ENCODE results near the gene SLC6A20. TPM values are rescaled to one million over a fixed set of nuclear protein-coding genes. Genes with fewer than 3 reads are reported as not detected.
"Not testable (repeated sequence)": the region's sequence is repeated elsewhere in the genome, so short reads cannot be mapped to it uniquely, and the experiment has no call there.

The SLC6A20 gene
- total and polyA plus RNA-seq, 2 donors from 2014 or later = 0.37 to 35.2 TPM

DNA sequence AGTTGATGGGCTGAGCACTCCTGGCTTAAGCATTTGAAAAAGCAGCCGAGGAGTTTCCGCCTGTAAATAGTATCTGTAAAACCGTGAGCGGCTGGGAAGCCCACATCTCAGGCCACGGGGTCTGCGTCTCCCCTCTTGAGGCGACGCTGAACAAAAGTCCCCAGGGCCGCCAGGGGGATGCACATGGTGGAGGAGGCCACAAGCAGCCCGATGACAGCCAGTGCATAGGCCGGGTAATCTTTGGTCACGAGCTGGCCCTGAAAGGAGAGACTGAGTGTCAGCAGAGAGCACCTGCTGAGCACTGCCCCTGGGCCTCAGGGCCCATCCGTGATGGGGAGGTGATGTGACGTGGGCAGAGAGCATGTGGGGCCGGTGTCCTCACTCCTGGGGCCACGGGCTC, 37.5 kb downstream of the SLC6A20 start:
- Histone ChIP-seq H3K9me3 (ENCODE audit: control insufficient read depth in 2 of 3, insufficient read depth in 1 of 3, low read length in 3 of 3) (no peaks in the 10 kb centered on the region), H3K27ac (ENCODE audit: low read depth in 2 of 2, low read length in 2 of 2) (no peak overlapping the region), H3K9ac (ENCODE audit: low read length in 3 of 3) (no peak overlapping the region), H3K36me3 (ENCODE audit: control insufficient read depth in 2 of 3, insufficient read depth in 3 of 3, low read length in 3 of 3) (no peaks in the 10 kb centered on the region), H3K4me1 (ENCODE audit: control insufficient read depth in 2 of 3, insufficient read depth in 2 of 3, low read depth in 1 of 3, low read length in 3 of 3) (no peaks in the 10 kb centered on the region), H3K4me3 (ENCODE audit: low read length in 3 of 3) (no peak overlapping the region), H3K27me3 (ENCODE audit: control insufficient read depth, insufficient read depth, low read length) (no peaks in the 10 kb centered on the region)
- FAIRE-seq = no peak
- TF ChIP-seq, protein P1, sequence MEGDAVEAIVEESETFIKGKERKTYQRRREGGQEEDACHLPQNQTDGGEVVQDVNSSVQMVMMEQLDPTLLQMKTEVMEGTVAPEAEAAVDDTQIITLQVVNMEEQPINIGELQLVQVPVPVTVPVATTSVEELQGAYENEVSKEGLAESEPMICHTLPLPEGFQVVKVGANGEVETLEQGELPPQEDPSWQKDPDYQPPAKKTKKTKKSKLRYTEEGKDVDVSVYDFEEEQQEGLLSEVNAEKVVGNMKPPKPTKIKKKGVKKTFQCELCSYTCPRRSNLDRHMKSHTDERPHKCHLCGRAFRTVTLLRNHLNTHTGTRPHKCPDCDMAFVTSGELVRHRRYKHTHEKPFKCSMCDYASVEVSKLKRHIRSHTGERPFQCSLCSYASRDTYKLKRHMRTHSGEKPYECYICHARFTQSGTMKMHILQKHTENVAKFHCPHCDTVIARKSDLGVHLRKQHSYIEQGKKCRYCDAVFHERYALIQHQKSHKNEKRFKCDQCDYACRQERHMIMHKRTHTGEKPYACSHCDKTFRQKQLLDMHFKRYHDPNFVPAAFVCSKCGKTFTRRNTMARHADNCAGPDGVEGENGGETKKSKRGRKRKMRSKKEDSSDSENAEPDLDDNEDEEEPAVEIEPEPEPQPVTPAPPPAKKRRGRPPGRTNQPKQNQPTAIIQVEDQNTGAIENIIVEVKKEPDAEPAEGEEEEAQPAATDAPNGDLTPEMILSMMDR (IDR thresholded peaks at IDR 0.05; ENCODE audit: borderline replicate concordance, extremely low read depth, insufficient read depth) = no peak
- no peak for DNase-seq
- intact Hi-C loops (cut with DNase I) = no loop called here

DNA sequence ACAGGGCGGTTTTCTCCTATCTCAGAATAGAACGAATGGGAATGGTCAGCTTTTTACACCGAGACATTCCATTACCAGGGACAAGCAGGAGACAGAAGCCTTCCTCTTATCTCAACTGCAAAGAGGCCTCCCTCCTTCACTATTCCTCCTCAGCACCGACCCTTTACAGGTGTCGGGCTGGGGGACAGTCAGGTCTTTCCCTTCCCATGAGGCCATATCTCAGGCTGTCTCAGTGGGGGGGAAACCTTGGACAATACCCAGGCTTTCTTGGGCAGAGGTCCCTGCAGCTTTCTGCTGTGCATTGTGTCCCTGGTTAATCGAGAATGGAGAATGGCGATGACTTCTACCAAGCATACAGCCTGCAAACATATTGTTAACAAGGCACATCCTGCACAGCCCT, 39.2 kb downstream of the SLC6A20 start:
- DNase-seq; H3K4me3 ChIP-seq (ENCODE audit: low read length in 3 of 3); H3K27me3 ChIP-seq (ENCODE audit: control insufficient read depth, insufficient read depth, low read length); intact Hi-C loops (cut with DNase I); H3K36me3 ChIP-seq (ENCODE audit: control insufficient read depth in 2 of 3, insufficient read depth in 3 of 3, low read length in 3 of 3); H3K9me3 ChIP-seq (ENCODE audit: control insufficient read depth in 2 of 3, insufficient read depth in 1 of 3, low read length in 3 of 3); FAIRE-seq; H3K4me1 ChIP-seq (ENCODE audit: control insufficient read depth in 2 of 3, insufficient read depth in 2 of 3, low read depth in 1 of 3, low read length in 3 of 3); H3K27ac ChIP-seq (ENCODE audit: low read depth in 2 of 2, low read length in 2 of 2); H3K9ac ChIP-seq (ENCODE audit: low read length in 3 of 3): not testable (repeated sequence)

DNA sequence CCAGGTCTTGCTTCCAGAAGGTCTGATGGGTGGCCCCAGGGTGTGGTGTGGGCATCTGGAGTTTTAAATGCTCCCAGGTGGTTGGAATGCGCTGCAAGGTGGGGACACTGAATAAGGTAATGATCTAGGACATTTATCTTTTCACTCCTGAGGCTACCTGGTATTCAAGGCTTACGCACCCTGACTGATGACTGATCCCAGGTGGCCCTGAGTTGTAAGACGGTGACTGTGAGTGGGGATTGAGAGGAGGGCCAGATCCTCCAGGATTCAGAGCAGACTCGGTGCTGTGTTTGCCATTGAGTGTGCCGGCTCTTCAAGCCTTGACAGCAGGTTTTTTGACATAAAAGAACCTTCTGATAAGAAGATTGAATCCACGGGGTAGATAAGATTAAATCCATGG, 40.3 kb downstream of the SLC6A20 start:
- TF ChIP-seq, protein P1 (IDR thresholded peaks at IDR 0.05; ENCODE audit: borderline replicate concordance, extremely low read depth, insufficient read depth) = no peak
- intact Hi-C loops (cut with DNase I) = no loop called here

DNA sequence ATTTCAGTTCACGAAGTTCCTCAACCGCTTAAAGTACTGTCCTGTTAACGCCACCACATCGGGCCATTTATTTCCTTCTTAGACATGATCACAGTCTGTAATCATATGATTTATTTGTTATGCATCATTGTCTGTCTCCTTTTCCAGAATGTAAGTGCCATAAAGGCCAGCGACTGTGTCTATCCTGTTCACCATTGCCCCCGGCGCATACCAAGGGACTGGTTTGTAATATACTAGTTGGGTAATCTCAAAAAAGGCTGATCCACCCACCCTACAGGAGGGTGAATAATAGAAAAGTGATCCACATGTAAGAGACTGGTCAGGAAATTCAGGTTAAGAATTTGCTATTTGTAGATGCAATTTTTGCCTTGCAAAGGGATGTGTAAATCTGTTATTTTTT, 41.9 kb downstream of the SLC6A20 start:
- no peaks in the 10 kb centered on the region for H3K4me1 ChIP-seq (ENCODE audit: control insufficient read depth in 2 of 3, insufficient read depth in 2 of 3, low read depth in 1 of 3, low read length in 3 of 3)
- no peak for DNase-seq
- no peak for FAIRE-seq
- no peaks in the 10 kb centered on the region for H3K9me3 ChIP-seq (ENCODE audit: control insufficient read depth in 2 of 3, insufficient read depth in 1 of 3, low read length in 3 of 3)
- H3K27me3 ChIP-seq (ENCODE audit: control insufficient read depth, insufficient read depth, low read length) = no peaks in the 10 kb centered on the region
- TF ChIP-seq, protein P1 (IDR thresholded peaks at IDR 0.05; ENCODE audit: borderline replicate concordance, extremely low read depth, insufficient read depth) = no peak
- intact Hi-C loops (cut with DNase I) = no loop called here
- H3K36me3 ChIP-seq (ENCODE audit: control insufficient read depth in 2 of 3, insufficient read depth in 3 of 3, low read length in 3 of 3) = no peaks in the 10 kb centered on the region
- H3K4me3 ChIP-seq (ENCODE audit: low read length in 3 of 3) = no peak overlapping the region
- H3K27ac ChIP-seq (ENCODE audit: low read depth in 2 of 2, low read length in 2 of 2) = no peak overlapping the region
- no peak overlapping the region for H3K9ac ChIP-seq (ENCODE audit: low read length in 3 of 3)

More for the DNA sequence above, 40.3 kb downstream of the SLC6A20 start:
- FAIRE-seq (no peak), DNase-seq (no peak)
- no peaks in the 10 kb centered on the region for H3K27me3 ChIP-seq (ENCODE audit: control insufficient read depth, insufficient read depth, low read length)
- no peak overlapping the region for H3K4me3 ChIP-seq (ENCODE audit: low read length in 3 of 3)
- H3K36me3 ChIP-seq (ENCODE audit: control insufficient read depth in 2 of 3, insufficient read depth in 3 of 3, low read length in 3 of 3) = no peaks in the 10 kb centered on the region
- no peaks in the 10 kb centered on the region for H3K4me1 ChIP-seq (ENCODE audit: control insufficient read depth in 2 of 3, insufficient read depth in 2 of 3, low read depth in 1 of 3, low read length in 3 of 3)
- no peaks in the 10 kb centered on the region for H3K9me3 ChIP-seq (ENCODE audit: control insufficient read depth in 2 of 3, insufficient read depth in 1 of 3, low read length in 3 of 3)
- no peak overlapping the region for H3K9ac ChIP-seq (ENCODE audit: low read length in 3 of 3)
- H3K27ac ChIP-seq (ENCODE audit: low read depth in 2 of 2, low read length in 2 of 2) = no peak overlapping the region

All from kidney (tissue), 14 donors.